Neuronal stem cell (in vitro differentiated cells): ENCODE measurements around the gene SEMA3D.

ENCODE experiments used
- DNase-seq: peaks from one replicate; pipeline ENCODE4 v3.0.0-alpha.2; 2013; ENCODE audit warnings: low spot score
- H2AFZ ChIP-seq: one replicate; pipeline ENCODE4 v1.6.1; 2013; ENCODE audit warnings: mild to moderate bottlenecking, low read length, inconsistent platforms
- H2AK5ac ChIP-seq: 2 replicates; pipeline ENCODE4 v1.6.1; 2013; ENCODE audit warnings: low read depth, mild to moderate bottlenecking, inconsistent platforms, low read length, moderate library complexity, mixed read lengths
- H2BK120ac ChIP-seq: 2 replicates; pipeline ENCODE4 v1.6.1; 2013; ENCODE audit warnings: low read depth, mild to moderate bottlenecking, inconsistent platforms, low read length, moderate library complexity, mixed read lengths
- H2BK12ac ChIP-seq: one replicate; pipeline ENCODE4 v1.6.1; 2013; ENCODE audit warnings: low read length, inconsistent platforms
- H2BK15ac ChIP-seq: 2 replicates; pipeline ENCODE4 v1.6.1; 2013; ENCODE audit warnings: mild to moderate bottlenecking, low read length, inconsistent platforms, mixed read lengths
- H2BK5ac ChIP-seq: one replicate; pipeline ENCODE4 v1.6.1; 2013; ENCODE audit warnings: inconsistent platforms, mild to moderate bottlenecking, low read length, moderate library complexity
- H3K14ac ChIP-seq: one replicate; pipeline ENCODE4 v1.6.1; 2013; ENCODE audit warnings: low read length, inconsistent platforms
- H3K18ac ChIP-seq: 2 replicates; pipeline ENCODE4 v1.6.1; 2013; ENCODE audit warnings: low read length, inconsistent platforms
- H3K23ac ChIP-seq: 2 replicates; pipeline ENCODE4 v1.6.1; 2013; ENCODE audit warnings: low read depth, mild to moderate bottlenecking, mixed read lengths, low read length, inconsistent platforms; ENCODE audit not compliant: poor library complexity
- H3K27ac ChIP-seq: replicated peaks from 3 replicates; pipeline ENCODE4 v1.5.1; 2013; ENCODE audit warnings: low read length, inconsistent platforms
- H3K27me3 ChIP-seq, 3 experiments: 2 replicates each; pipeline ENCODE4 v1.6.1; 2013; ENCODE audit warnings: low read length in 3 of 3, mild to moderate bottlenecking in 2 of 3, inconsistent platforms in 1 of 3, low read depth in 1 of 3, mixed read lengths in 1 of 3, moderate library complexity in 1 of 3; ENCODE audit not compliant: control insufficient read depth in 3 of 3, insufficient read depth in 3 of 3
- H3K36me3 ChIP-seq, 2 donors: replicated peaks in 1 of 2; 2 replicates each; pipeline ENCODE4 v1.6.1; 2013; ENCODE audit warnings: low read length in 2 of 2; ENCODE audit not compliant: control insufficient read depth in 2 of 2, insufficient read depth in 2 of 2
- H3K4ac ChIP-seq: 2 replicates; pipeline ENCODE4 v1.6.1; 2013; ENCODE audit warnings: inconsistent platforms, mild to moderate bottlenecking, low read length, moderate library complexity
- H3K4me1 ChIP-seq, 2 donors: 1 replicate in 1 of 2; 2 replicates in 1 of 2; pipeline ENCODE4 v1.6.1; 2013; ENCODE audit warnings: low read length in 2 of 2, low read depth in 1 of 2; ENCODE audit not compliant: control insufficient read depth in 2 of 2, insufficient read depth in 1 of 2
- H3K4me2 ChIP-seq: one replicate; pipeline ENCODE4 v1.6.1; 2013; ENCODE audit warnings: mild to moderate bottlenecking, low read length, inconsistent platforms; ENCODE audit not compliant: insufficient read depth, poor library complexity, severe bottlenecking
- H3K4me3 ChIP-seq, 2 donors: 2 replicates each; pipeline ENCODE4 v1.5.1; 2013; ENCODE audit warnings: low read length in 2 of 2, mild to moderate bottlenecking in 2 of 2, inconsistent platforms in 1 of 2, moderate library complexity in 1 of 2
- H3K79me1 ChIP-seq: one replicate; pipeline ENCODE4 v1.6.1; 2013; ENCODE audit warnings: low read depth, mild to moderate bottlenecking, inconsistent platforms, low read length, moderate library complexity
- H3K9ac ChIP-seq: one replicate; pipeline ENCODE4 v1.6.1; 2013; ENCODE audit warnings: mild to moderate bottlenecking, low read depth, low read length, inconsistent platforms; ENCODE audit not compliant: poor library complexity
- H3K9me3 ChIP-seq, 2 donors: replicated peaks in 1 of 2; 2 replicates each; pipeline versions ENCODE3 to v1.6.1; 2013; ENCODE audit warnings: low read length in 2 of 2, mild to moderate bottlenecking in 2 of 2, inconsistent platforms in 1 of 2, low read depth in 1 of 2, mixed read lengths in 1 of 2, moderate library complexity in 1 of 2; ENCODE audit not compliant: control insufficient read depth in 2 of 2, insufficient read depth in 1 of 2
- H4K8ac ChIP-seq: one replicate; pipeline ENCODE4 v1.6.1; 2013; ENCODE audit warnings: low read depth, mild to moderate bottlenecking, inconsistent platforms, low read length, moderate library complexity
- H4K91ac ChIP-seq: one replicate; pipeline ENCODE4 v1.6.1; 2013; ENCODE audit warnings: low read length, low read depth, mild to moderate bottlenecking, inconsistent platforms; ENCODE audit not compliant: poor library complexity
- WGBS, 2 donors: extraction: QIAGEN DNeasy Blood & Tissue Kit; methylation state at CpG; one replicate each; pipeline ENCODE4 v1.1.7; 2013; ENCODE audit warnings: missing lambda C conversion rate in 2 of 2, mixed read lengths in 1 of 2; ENCODE audit not compliant: insufficient read length in 2 of 2, insufficient replicate concordance in 1 of 2; ENCODE audit errors: extremely low coverage in 2 of 2; 5-methylcytosine and 5-hydroxymethylcytosine counted together

SEMA3D gene

DNA sequence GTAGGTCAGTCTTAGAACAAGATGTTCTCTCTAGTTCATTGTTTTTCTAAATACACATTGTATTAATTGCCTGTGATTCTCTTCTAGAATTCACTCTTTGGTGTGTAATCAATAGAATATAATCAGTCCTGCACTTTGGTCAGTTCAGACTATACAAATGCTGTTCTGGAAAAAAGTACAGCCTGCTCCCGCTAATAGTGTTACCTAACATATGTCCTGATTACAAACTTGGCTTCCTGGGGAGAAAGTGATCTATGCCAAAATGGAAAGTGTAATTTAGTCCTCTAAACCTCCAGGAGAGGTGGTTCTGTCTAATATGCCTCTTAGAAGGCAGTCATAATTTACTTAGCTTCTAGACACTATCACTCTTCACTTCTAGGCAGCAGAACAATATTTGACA, 215.5 kb downstream of the SEMA3D start:
- DNase-seq, result no peak
- H2BK12ac ChIP-seq, result no peak overlapping the region
- H3K9ac ChIP-seq, result no peak overlapping the region
- H2BK15ac ChIP-seq, result no peak overlapping the region
- no peak overlapping the region for H2BK5ac ChIP-seq
- no peaks in the 10 kb centered on the region for H3K9me3 ChIP-seq
- H3K14ac ChIP-seq, result no peak overlapping the region
- H3K4me3 ChIP-seq, result no peak overlapping the region
- no peaks in the 10 kb centered on the region for H3K36me3 ChIP-seq
- H4K8ac ChIP-seq, result no peak overlapping the region
- no CpG with 5 or more reads among the region's 1 CpG for WGBS, 2 donors
- no peak overlapping the region for H2BK120ac ChIP-seq
- H3K4me2 ChIP-seq, result no peak overlapping the region
- H3K27ac ChIP-seq, result no peak overlapping the region
- no peak overlapping the region for H2AK5ac ChIP-seq
- no peak overlapping the region for H2AFZ ChIP-seq
- no peak overlapping the region for H3K4ac ChIP-seq
- H3K79me1 ChIP-seq, result no peaks in the 10 kb centered on the region
- no peaks in the 10 kb centered on the region for H3K4me1 ChIP-seq
- H3K18ac ChIP-seq, result no peak overlapping the region
- no peak overlapping the region for H3K23ac ChIP-seq
- H3K27me3 ChIP-seq, result no peaks in the 10 kb centered on the region
- H4K91ac ChIP-seq, result no peak overlapping the region

DNA sequence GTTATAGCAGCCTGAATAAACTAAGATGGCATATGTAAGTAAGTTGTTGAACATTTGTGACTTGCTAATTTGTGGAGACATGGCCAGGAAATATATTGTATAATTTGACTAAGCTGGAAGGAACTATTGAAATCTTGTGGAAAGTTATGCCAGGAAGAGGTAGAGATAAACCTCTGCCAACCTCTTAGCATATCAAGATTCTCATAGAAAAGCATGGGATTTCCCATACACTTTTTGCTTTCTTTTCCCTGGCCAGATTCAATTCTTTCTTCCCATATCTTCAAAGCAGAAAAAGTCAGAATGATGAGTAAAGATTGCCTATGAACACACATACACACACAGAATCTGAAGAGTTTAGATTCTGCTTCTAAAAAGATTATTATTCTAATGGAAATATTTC, 216.2 kb downstream of the SEMA3D start:
- no peak overlapping the region for H2BK5ac ChIP-seq
- H3K36me3 ChIP-seq, result no peaks in the 10 kb centered on the region
- H2BK12ac ChIP-seq, result no peak overlapping the region
- no peak overlapping the region for H3K9ac ChIP-seq
- DNase-seq, result no peak
- H3K27ac ChIP-seq, result no peak overlapping the region
- H3K4me3 ChIP-seq, result no peak overlapping the region
- H3K23ac ChIP-seq, result no peak overlapping the region
- H2AFZ ChIP-seq, result no peak overlapping the region
- no peak overlapping the region for H3K14ac ChIP-seq
- no peak overlapping the region for H2BK15ac ChIP-seq
- H3K4me1 ChIP-seq, result no peaks in the 10 kb centered on the region
- no peaks in the 10 kb centered on the region for H3K27me3 ChIP-seq
- H4K8ac ChIP-seq, result no peak overlapping the region
- no peak overlapping the region for H2BK120ac ChIP-seq
- H4K91ac ChIP-seq, result no peak overlapping the region
- H3K79me1 ChIP-seq, result no peaks in the 10 kb centered on the region
- H3K9me3 ChIP-seq, result no peaks in the 10 kb centered on the region
- no peak overlapping the region for H2AK5ac ChIP-seq
- no peak overlapping the region for H3K18ac ChIP-seq
- no peak overlapping the region for H3K4me2 ChIP-seq
- H3K4ac ChIP-seq, result no peak overlapping the region

DNA sequence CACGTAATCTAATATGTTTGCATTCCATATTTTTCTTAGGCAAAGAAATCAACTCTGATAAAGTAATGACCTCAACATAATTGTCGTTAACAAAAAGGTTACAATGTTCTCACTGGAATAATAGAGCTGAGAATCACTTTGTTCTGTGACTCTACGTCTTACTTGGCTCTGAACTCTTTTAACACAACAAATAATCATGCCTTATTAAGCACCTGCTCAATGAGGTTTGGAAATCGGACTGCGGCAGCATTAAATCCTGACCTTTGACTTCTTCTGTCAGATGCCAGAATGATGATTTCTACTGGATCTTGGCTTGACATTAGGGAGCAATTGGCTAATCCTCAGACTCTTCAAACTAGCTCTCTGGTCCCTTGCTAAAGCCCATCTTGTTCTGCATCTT, 233.6 kb downstream of the SEMA3D start:
- Histone ChIP-seq H3K4me3 (no peak overlapping the region), H3K4me1 (peaks cover 0 to 4% of the 10 kb centered on the region in 2 donors), H2BK12ac (no peak overlapping the region), H3K18ac (no peak overlapping the region), H3K23ac (no peak overlapping the region), H4K8ac (no peak overlapping the region), H3K14ac (no peak overlapping the region), H2BK120ac (no peak overlapping the region), H3K27me3 (no peaks in the 10 kb centered on the region), H2AFZ (no peak overlapping the region), H3K9me3 (no peaks in the 10 kb centered on the region), H3K79me1 (no peaks in the 10 kb centered on the region), H2AK5ac (no peak overlapping the region), H3K27ac (no peak overlapping the region), H2BK5ac (no peak overlapping the region), H3K36me3 (no peaks in the 10 kb centered on the region), H3K4ac (no peak overlapping the region), H2BK15ac (no peak overlapping the region), H3K4me2 (no peak overlapping the region), H3K9ac (no peak overlapping the region), H4K91ac (no peak overlapping the region)
- no CpG with 5 or more reads among the region's 5 CpGs for WGBS, 2 donors
- DNase-seq, result no peak

DNA sequence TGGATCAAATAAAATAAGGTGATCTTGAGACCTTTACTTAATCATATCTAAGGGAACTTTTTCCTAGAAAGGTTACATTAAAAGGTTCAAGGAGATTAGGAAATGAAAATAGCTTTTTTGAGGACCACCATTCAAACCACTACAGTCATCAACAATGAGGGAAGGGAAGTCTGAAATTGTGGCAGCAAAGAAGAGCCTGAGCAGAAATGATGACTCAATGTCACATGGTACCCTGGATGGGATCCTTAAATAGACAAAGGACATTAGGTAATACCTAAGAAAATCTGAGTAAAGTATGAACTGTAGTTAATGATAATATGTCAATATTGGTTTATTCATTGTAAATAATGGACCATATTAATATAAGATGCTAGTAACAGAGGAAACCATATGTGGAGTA, 236.0 kb downstream of the SEMA3D start:
- no peaks in the 10 kb centered on the region for H3K27me3 ChIP-seq
- no peak overlapping the region for H3K4me2 ChIP-seq
- no peak overlapping the region for H2AK5ac ChIP-seq
- no peak overlapping the region for H3K4ac ChIP-seq
- no peak for DNase-seq
- H2BK5ac ChIP-seq, result no peak overlapping the region
- H3K23ac ChIP-seq, result no peak overlapping the region
- H2BK15ac ChIP-seq, result no peak overlapping the region
- peaks cover 0 to 4% of the 10 kb centered on the region in 2 donors for H3K4me1 ChIP-seq
- H2BK120ac ChIP-seq, result no peak overlapping the region
- H3K36me3 ChIP-seq, result no peaks in the 10 kb centered on the region
- no peak overlapping the region for H4K8ac ChIP-seq
- H3K9ac ChIP-seq, result no peak overlapping the region
- H3K14ac ChIP-seq, result no peak overlapping the region
- H2BK12ac ChIP-seq, result no peak overlapping the region
- no peak overlapping the region for H2AFZ ChIP-seq
- H3K4me3 ChIP-seq, result no peak overlapping the region
- no peak overlapping the region for H3K18ac ChIP-seq
- no peak overlapping the region for H3K27ac ChIP-seq
- H3K79me1 ChIP-seq, result no peaks in the 10 kb centered on the region
- no peaks in the 10 kb centered on the region for H3K9me3 ChIP-seq
- H4K91ac ChIP-seq, result no peak overlapping the region
